Liver (tissue), 9 donors: ENCODE data around the gene TNFAIP1. TPM values are rescaled to one million over a fixed set of nuclear protein-coding genes. Genes with fewer than 3 reads are reported as not detected.

Source experiments
- DNase-seq: peaks from one replicate; pipeline ENCODE4 v3.0.0-alpha.2; 2017; ENCODE audit warnings: low spot score
- H3K27ac ChIP-seq, 2 donors: one replicate each; pipeline ENCODE4 v1.7.0; 2013; ENCODE audit warnings: inconsistent platforms in 2 of 2, low read length in 2 of 2, control low read depth in 1 of 2, low read depth in 1 of 2, mild to moderate bottlenecking in 1 of 2
- H3K27me3 ChIP-seq, 4 donors: one replicate each; pipeline versions ENCODE4 v1.6.1 to v1.7.0; 2013; ENCODE audit warnings: low read length in 3 of 4, inconsistent platforms in 1 of 4, mild to moderate bottlenecking in 1 of 4, moderate library complexity in 1 of 4; ENCODE audit not compliant: control insufficient read depth in 4 of 4, insufficient read depth in 4 of 4
- H3K36me3 ChIP-seq, 4 donors: one replicate each; pipeline versions ENCODE4 v1.6.1 to v1.7.0; 2013; ENCODE audit warnings: low read length in 3 of 4, mild to moderate bottlenecking in 3 of 4, low read depth in 1 of 4, moderate library complexity in 1 of 4; ENCODE audit not compliant: control insufficient read depth in 4 of 4, insufficient read depth in 3 of 4
- H3K4me1 ChIP-seq, 4 donors: one replicate each; pipeline versions ENCODE4 v1.6.1 to v1.7.0; 2013; ENCODE audit warnings: low read length in 3 of 4, mild to moderate bottlenecking in 3 of 4, moderate library complexity in 1 of 4; ENCODE audit not compliant: control insufficient read depth in 4 of 4, insufficient read depth in 4 of 4
- H3K4me3 ChIP-seq, 3 donors: one replicate each; pipeline versions ENCODE4 v1.6.1 to v1.7.0; 2013; ENCODE audit warnings: low read length in 3 of 3, control low read depth in 1 of 3, low read depth in 1 of 3, mild to moderate bottlenecking in 1 of 3
- H3K9ac ChIP-seq, 2 donors: one replicate each; pipeline ENCODE4 v1.7.0; 2013; ENCODE audit warnings: low read length in 2 of 2, mild to moderate bottlenecking in 2 of 2, moderate library complexity in 2 of 2, control low read depth in 1 of 2, low read depth in 1 of 2
- H3K9me3 ChIP-seq, 4 donors: one replicate each; pipeline versions ENCODE4 v1.6.1 to v1.7.0; 2013; ENCODE audit warnings: low read length in 3 of 4; ENCODE audit not compliant: control insufficient read depth in 4 of 4
- EGR1 ChIP-seq, 2 donors: IDR thresholded peaks; 2 replicates each; pipeline ENCODE4 v1.6.1; 2016 to 2018; ENCODE audit warnings: antibody characterized with exemption in 2 of 2, low read depth in 2 of 2
- FOXA1 ChIP-seq: IDR thresholded peaks from 2 replicates; pipeline ENCODE4 v1.6.1; 2016; ENCODE audit warnings: antibody characterized with exemption
- FOXA2 ChIP-seq: IDR thresholded peaks from 2 replicates; pipeline ENCODE4 v1.6.1; 2016; ENCODE audit warnings: antibody characterized with exemption
- GABPA ChIP-seq, 2 donors: IDR thresholded peaks in 1 of 2; conservative IDR thresholded peaks in 1 of 2; 2 replicates each; pipeline ENCODE4 v1.6.1; 2016; ENCODE audit warnings: antibody characterized with exemption in 2 of 2, mild to moderate bottlenecking in 1 of 2, moderate library complexity in 1 of 2
- HNF4A ChIP-seq, 2 donors: conservative IDR thresholded peaks; 2 replicates each; pipeline ENCODE4 v1.6.1; 2016; ENCODE audit warnings: antibody characterized with exemption in 2 of 2, mild to moderate bottlenecking in 2 of 2
- HNF4G ChIP-seq: IDR thresholded peaks from 2 replicates; pipeline ENCODE4 v1.6.1; 2016; ENCODE audit warnings: antibody characterized with exemption
- JUND ChIP-seq, 2 donors: IDR thresholded peaks; 2 replicates each; pipeline ENCODE4 v1.6.1; 2016; ENCODE audit warnings: antibody characterized with exemption in 2 of 2
- NR2F2 ChIP-seq: IDR thresholded peaks from 2 replicates; pipeline ENCODE4 v1.6.1; 2016; ENCODE audit warnings: antibody characterized with exemption
- RAD21 ChIP-seq, 2 donors: IDR thresholded peaks; 2 replicates each; pipeline ENCODE4 v1.6.1; 2016; ENCODE audit warnings: antibody characterized with exemption in 2 of 2, mild to moderate bottlenecking in 2 of 2
- RXRA ChIP-seq, 2 donors: IDR thresholded peaks; 2 replicates each; pipeline ENCODE4 v1.6.1; 2017 to 2018; ENCODE audit warnings: antibody characterized with exemption in 2 of 2, mild to moderate bottlenecking in 1 of 2
- SP1 ChIP-seq: IDR thresholded peaks from 2 replicates; pipeline ENCODE4 v1.6.1; 2018; ENCODE audit warnings: antibody characterized with exemption, mild to moderate bottlenecking
- TAF1 ChIP-seq: conservative IDR thresholded peaks from 2 replicates; pipeline ENCODE4 v1.6.1; 2016; ENCODE audit warnings: antibody characterized with exemption, mild to moderate bottlenecking
- YY1 ChIP-seq: IDR thresholded peaks from 2 replicates; pipeline ENCODE4 v1.6.1; 2016; ENCODE audit warnings: antibody characterized with exemption, mild to moderate bottlenecking
- WGBS: extraction: QIAGEN DNeasy Blood & Tissue Kit; methylation state at CpG from one replicate; pipeline ENCODE4 v1.1.7; 2013; 5-methylcytosine and 5-hydroxymethylcytosine counted together
- polyA plus RNA-seq, 2 donors: library from polyadenylated mRNA; stranded (reverse) in 1 of 2; unstranded in 1 of 2; fragments of 200-250 nt in 1 of 2; fragments of >200 nt in 1 of 2; fragmentation: Nextera tagmentation in 1 of 2; extraction: Ambion mirVana in 1 of 2; gene quantifications; one replicate each; pipeline versions ENCODE4 v1.2.1 to v1.2.3, GENCODE V29; 2013 to 2015
- total RNA-seq, 2 donors: library from RNA; depleted of rRNA; stranded (reverse); fragments of >200 nt; gene quantifications; one replicate each; pipeline ENCODE4 v1.2.3, GENCODE V29; 2014
- TF ChIP-seq, protein P1 (sequence below): IDR thresholded peaks from 2 replicates; pipeline ENCODE4 v1.6.1; 2016; ENCODE audit warnings: antibody characterized with exemption
- TF ChIP-seq, protein P2 (sequence below): IDR thresholded peaks from 2 replicates; pipeline ENCODE4 v1.6.1; 2016; ENCODE audit warnings: antibody characterized with exemption
- TF ChIP-seq, protein P3 (sequence below): fragments of 150-350 bp; IDR thresholded peaks from 2 replicates; pipeline ENCODE4 v1.5.1; 2017; ENCODE audit warnings: improper control_type of control experiment, low read depth, low read length; ENCODE audit not compliant: missing input control
- TF ChIP-seq, protein P4 (sequence below): IDR thresholded peaks from 2 replicates; pipeline ENCODE4 v1.6.1; 2016; ENCODE audit warnings: antibody characterized with exemption
- TF ChIP-seq, protein P5 (sequence below): IDR thresholded peaks from 2 replicates; pipeline ENCODE4 v1.6.1; 2016; ENCODE audit warnings: antibody characterized with exemption, mild to moderate bottlenecking
- donor health status: healthy.
- donor health status: healthy.
- donor health status: healthy.
- donor health status: healthy.
- donor health status: healthy.

TNFAIP1 gene
- total and polyA plus RNA-seq, 4 donors = 11.7 to 31.7 (median 19.6) TPM

DNA sequence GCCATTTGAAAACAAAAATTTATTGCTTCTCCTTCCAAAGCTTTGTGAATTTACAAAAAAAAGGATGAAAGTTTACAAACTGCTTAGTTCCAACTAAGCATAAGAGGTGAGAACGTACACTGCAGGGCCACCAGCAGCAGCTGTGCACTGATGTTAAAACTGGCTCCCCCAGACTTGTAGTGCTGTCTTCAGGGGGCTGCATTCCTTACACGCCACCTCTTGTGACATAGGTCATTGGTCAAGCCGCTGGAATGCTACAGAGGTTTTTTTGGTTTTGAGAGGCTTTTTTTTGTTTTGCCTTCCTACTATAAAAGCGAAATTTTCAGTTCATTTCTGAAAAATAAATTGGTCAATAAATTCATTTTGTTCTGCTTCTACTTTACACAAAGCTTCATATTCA is 7.2 kb upstream of the TNFAIP1 start:
- Histone ChIP-seq H3K4me3 (no peak overlapping the region), H3K27ac (no peak overlapping the region), H3K4me1 (peaks cover 3 to 20% (median 17%) of the 10 kb centered on the region in 4 donors), H3K27me3 (no peaks in the 10 kb centered on the region), H3K9me3 (no peaks in the 10 kb centered on the region), H3K9ac (no peak overlapping the region), H3K36me3 (peaks cover 0 to 35% (median 13%) of the 10 kb centered on the region in 4 donors)
- 86% methylated on average over 4 of the region's 4 CpGs for WGBS
- TF ChIP-seq RXRA (IDR thresholded peaks at IDR 0.05) (no peak), HNF4A (conservative IDR thresholded peaks at IDR 0.05) (no peak), HNF4G (no peak)
- TF ChIP-seq, protein P1, sequence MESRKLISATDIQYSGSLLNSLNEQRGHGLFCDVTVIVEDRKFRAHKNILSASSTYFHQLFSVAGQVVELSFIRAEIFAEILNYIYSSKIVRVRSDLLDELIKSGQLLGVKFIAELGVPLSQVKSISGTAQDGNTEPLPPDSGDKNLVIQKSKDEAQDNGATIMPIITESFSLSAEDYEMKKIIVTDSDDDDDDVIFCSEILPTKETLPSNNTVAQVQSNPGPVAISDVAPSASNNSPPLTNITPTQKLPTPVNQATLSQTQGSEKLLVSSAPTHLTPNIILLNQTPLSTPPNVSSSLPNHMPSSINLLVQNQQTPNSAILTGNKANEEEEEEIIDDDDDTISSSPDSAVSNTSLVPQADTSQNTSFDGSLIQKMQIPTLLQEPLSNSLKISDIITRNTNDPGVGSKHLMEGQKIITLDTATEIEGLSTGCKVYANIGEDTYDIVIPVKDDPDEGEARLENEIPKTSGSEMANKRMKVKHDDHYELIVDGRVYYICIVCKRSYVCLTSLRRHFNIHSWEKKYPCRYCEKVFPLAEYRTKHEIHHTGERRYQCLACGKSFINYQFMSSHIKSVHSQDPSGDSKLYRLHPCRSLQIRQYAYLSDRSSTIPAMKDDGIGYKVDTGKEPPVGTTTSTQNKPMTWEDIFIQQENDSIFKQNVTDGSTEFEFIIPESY = no peak
- TF ChIP-seq, protein P2, sequence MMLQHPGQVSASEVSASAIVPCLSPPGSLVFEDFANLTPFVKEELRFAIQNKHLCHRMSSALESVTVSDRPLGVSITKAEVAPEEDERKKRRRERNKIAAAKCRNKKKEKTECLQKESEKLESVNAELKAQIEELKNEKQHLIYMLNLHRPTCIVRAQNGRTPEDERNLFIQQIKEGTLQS = no peak
- DNase-seq = peak; percentile 26

DNA sequence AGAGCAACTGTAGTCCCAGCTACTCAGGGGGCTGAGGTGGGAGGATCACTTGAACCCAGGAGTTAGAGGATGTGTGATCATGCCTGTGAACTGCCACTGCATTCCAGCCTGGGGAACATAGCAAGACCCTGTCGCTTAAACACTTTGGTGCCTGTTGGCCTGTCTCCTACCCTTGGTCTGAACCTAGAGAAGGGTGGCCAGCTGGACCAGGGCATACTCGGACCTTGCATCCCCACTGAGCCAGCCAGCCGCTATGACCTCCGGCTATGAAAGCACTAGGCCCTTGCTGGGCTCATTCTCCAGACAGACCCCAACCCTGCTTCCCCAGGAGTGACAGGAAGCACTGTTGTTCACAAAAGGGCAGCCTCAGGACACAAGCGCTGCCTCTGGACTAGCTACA is 4.9 kb upstream of the TNFAIP1 start:
- peaks cover 0 to 35% (median 13%) of the 10 kb centered on the region in 4 donors for H3K36me3 ChIP-seq
- no peaks in the 10 kb centered on the region for H3K27me3 ChIP-seq
- 94% methylated on average over 5 of the region's 5 CpGs for WGBS
- no peaks in the 10 kb centered on the region for H3K9me3 ChIP-seq
- H3K4me1 ChIP-seq = peaks cover 0 to 19% (median 13%) of the 10 kb centered on the region in 4 donors
- H3K4me3 ChIP-seq = no peak overlapping the region
- H3K9ac ChIP-seq = no peak overlapping the region
- H3K27ac ChIP-seq = no peak overlapping the region
- no peak for DNase-seq
- TF ChIP-seq RXRA (IDR thresholded peaks at IDR 0.05) (no peak), FOXA1 (no peak), FOXA2 (no peak), SP1 (no peak), RAD21 (IDR thresholded peaks at IDR 0.05) (no peak), TAF1 (no peak), EGR1 (IDR thresholded peaks at IDR 0.05; ENCODE audit: low read depth in 2 of 2) (no peak), NR2F2 (no peak), JUND (IDR thresholded peaks at IDR 0.05) (no peak), HNF4A (conservative IDR thresholded peaks at IDR 0.05) (no peak), GABPA (IDR thresholded peaks at IDR 0.05 in 1 of 2, conservative IDR thresholded peaks at IDR 0.05 in 1 of 2) (no peak), HNF4G (no peak), YY1 (no peak)
- TF ChIP-seq, protein P2 = no peak
- TF ChIP-seq, protein P3, sequence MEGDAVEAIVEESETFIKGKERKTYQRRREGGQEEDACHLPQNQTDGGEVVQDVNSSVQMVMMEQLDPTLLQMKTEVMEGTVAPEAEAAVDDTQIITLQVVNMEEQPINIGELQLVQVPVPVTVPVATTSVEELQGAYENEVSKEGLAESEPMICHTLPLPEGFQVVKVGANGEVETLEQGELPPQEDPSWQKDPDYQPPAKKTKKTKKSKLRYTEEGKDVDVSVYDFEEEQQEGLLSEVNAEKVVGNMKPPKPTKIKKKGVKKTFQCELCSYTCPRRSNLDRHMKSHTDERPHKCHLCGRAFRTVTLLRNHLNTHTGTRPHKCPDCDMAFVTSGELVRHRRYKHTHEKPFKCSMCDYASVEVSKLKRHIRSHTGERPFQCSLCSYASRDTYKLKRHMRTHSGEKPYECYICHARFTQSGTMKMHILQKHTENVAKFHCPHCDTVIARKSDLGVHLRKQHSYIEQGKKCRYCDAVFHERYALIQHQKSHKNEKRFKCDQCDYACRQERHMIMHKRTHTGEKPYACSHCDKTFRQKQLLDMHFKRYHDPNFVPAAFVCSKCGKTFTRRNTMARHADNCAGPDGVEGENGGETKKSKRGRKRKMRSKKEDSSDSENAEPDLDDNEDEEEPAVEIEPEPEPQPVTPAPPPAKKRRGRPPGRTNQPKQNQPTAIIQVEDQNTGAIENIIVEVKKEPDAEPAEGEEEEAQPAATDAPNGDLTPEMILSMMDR = no peak
- TF ChIP-seq, protein P1 = no peak
- TF ChIP-seq, protein P4, sequence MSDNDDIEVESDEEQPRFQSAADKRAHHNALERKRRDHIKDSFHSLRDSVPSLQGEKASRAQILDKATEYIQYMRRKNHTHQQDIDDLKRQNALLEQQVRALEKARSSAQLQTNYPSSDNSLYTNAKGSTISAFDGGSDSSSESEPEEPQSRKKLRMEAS = no peak
- TF ChIP-seq, protein P5, sequence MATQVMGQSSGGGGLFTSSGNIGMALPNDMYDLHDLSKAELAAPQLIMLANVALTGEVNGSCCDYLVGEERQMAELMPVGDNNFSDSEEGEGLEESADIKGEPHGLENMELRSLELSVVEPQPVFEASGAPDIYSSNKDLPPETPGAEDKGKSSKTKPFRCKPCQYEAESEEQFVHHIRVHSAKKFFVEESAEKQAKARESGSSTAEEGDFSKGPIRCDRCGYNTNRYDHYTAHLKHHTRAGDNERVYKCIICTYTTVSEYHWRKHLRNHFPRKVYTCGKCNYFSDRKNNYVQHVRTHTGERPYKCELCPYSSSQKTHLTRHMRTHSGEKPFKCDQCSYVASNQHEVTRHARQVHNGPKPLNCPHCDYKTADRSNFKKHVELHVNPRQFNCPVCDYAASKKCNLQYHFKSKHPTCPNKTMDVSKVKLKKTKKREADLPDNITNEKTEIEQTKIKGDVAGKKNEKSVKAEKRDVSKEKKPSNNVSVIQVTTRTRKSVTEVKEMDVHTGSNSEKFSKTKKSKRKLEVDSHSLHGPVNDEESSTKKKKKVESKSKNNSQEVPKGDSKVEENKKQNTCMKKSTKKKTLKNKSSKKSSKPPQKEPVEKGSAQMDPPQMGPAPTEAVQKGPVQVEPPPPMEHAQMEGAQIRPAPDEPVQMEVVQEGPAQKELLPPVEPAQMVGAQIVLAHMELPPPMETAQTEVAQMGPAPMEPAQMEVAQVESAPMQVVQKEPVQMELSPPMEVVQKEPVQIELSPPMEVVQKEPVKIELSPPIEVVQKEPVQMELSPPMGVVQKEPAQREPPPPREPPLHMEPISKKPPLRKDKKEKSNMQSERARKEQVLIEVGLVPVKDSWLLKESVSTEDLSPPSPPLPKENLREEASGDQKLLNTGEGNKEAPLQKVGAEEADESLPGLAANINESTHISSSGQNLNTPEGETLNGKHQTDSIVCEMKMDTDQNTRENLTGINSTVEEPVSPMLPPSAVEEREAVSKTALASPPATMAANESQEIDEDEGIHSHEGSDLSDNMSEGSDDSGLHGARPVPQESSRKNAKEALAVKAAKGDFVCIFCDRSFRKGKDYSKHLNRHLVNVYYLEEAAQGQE = no peak
